Measurements from ENCODE around the gene TEAD4.

The TEAD4 gene

DNA sequence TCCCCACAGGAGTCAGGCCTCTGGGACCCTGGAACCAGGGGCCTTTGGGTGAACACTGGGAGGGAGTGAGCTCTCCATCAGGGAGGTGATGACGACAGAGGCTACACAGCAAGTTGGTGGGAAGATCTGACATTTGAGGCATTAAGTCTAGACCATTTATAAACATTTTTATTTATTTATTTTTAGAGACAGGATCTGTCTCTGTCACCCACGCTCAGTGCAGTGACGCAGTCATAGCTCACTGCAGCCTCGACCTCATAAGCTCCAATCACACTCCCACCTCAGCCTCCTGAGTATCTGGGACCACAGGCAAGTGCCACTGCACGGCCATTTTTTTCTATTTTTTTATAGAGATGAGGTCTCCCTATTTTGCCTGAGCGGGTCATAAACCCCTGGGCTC, 53.6 kb downstream of the TEAD4 start:
- H3K36me3 ChIP-seq (ENCODE audit: control insufficient read depth, insufficient read depth, low read length) = no peaks in the 10 kb centered on the region
- no peak for DNase-seq (ENCODE audit: extremely low read depth, insufficient read length)
- no peaks in the 10 kb centered on the region for H3K27me3 ChIP-seq (replicated peaks; ENCODE audit: control insufficient read depth, insufficient read depth, low read length)
- no peak overlapping the region for H3K4me3 ChIP-seq (replicated peaks; ENCODE audit: low read depth, low read length)
- TF ChIP-seq, protein P1, sequence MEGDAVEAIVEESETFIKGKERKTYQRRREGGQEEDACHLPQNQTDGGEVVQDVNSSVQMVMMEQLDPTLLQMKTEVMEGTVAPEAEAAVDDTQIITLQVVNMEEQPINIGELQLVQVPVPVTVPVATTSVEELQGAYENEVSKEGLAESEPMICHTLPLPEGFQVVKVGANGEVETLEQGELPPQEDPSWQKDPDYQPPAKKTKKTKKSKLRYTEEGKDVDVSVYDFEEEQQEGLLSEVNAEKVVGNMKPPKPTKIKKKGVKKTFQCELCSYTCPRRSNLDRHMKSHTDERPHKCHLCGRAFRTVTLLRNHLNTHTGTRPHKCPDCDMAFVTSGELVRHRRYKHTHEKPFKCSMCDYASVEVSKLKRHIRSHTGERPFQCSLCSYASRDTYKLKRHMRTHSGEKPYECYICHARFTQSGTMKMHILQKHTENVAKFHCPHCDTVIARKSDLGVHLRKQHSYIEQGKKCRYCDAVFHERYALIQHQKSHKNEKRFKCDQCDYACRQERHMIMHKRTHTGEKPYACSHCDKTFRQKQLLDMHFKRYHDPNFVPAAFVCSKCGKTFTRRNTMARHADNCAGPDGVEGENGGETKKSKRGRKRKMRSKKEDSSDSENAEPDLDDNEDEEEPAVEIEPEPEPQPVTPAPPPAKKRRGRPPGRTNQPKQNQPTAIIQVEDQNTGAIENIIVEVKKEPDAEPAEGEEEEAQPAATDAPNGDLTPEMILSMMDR (IDR thresholded peaks at IDR 0.05; ENCODE audit: insufficient read depth, low read length, poor library complexity, severe bottlenecking) = no peak

DNA sequence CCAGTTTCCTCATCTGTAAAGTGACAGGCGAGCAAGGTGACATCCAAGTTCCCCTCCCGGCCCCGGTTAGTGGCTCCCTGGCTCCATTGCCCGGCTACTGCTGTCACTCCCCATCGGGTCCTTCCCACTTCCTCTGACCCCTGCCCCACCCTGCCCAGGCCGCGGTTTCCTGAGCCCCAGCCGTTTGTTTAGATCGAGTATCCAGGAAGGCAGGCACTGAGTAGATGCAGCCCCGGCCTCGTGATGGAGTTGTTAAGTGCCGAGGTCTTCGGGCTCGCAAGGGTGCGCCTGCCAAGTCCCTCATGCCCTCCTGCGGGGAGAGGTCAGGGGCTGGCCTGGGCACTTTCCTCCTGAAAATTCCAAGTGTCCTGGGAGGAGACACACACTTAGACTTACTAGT, 55.4 kb downstream of the TEAD4 start:
- TF ChIP-seq, protein P1 (IDR thresholded peaks at IDR 0.05; ENCODE audit: insufficient read depth, low read length, poor library complexity, severe bottlenecking) = no peak
- DNase-seq (ENCODE audit: extremely low read depth, insufficient read length) = no peak
- H3K36me3 ChIP-seq (ENCODE audit: control insufficient read depth, insufficient read depth, low read length) = no peaks in the 10 kb centered on the region
- H3K4me3 ChIP-seq (replicated peaks; ENCODE audit: low read depth, low read length) = no peak overlapping the region
- H3K27me3 ChIP-seq (replicated peaks; ENCODE audit: control insufficient read depth, insufficient read depth, low read length) = no peaks in the 10 kb centered on the region

DNA sequence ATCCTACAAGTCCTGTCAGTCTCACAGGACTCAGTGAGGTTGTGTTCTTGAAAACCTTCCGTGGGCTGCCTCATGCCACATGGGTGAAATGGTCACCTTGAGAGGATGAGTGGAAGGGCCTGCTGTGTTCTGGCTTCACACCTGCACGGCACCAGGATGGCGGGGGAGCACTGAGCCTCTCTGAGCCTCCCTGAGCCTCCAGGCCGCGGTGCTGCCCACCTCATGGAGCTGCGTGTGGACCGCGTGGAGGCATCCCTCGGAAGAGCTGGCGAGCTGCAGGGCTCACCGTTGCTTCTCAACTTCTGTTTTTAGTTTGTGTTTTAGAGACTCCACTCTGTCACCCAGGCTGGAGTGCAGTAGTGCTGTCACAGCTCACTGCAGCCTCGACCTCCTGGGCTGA, 56.2 kb downstream of the TEAD4 start:
- Histone ChIP-seq H3K27me3 (replicated peaks; ENCODE audit: control insufficient read depth, insufficient read depth, low read length) (no peaks in the 10 kb centered on the region), H3K36me3 (ENCODE audit: control insufficient read depth, insufficient read depth, low read length) (no peaks in the 10 kb centered on the region), H3K4me3 (replicated peaks; ENCODE audit: low read depth, low read length) (no peak overlapping the region)
- DNase-seq (ENCODE audit: extremely low read depth, insufficient read length) = no peak
- TF ChIP-seq, protein P1 (IDR thresholded peaks at IDR 0.05; ENCODE audit: insufficient read depth, low read length, poor library complexity, severe bottlenecking) = no peak

DNA sequence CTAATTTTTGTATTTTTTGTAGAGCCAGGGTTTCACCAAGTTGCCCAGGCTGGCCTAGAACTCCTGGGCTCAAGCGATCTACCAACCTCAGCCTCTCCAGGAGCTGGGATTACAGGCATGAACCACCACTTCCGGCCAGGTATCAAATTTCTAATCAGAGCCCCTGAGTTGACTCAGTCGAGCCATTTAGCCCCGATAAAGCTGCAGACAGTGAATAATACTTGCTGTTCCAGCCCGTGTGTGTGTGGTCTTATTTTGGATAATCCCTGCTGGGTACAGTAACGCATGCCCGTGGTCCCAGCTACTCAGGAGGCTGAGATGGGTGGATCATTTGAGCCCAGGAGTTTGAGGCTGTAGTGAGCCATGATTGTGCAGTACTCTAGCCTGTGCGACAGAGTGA, 57.0 kb downstream of the TEAD4 start:
- Histone ChIP-seq H3K4me3 (replicated peaks; ENCODE audit: low read depth, low read length) (no peak overlapping the region), H3K36me3 (ENCODE audit: control insufficient read depth, insufficient read depth, low read length) (no peaks in the 10 kb centered on the region), H3K27me3 (replicated peaks; ENCODE audit: control insufficient read depth, insufficient read depth, low read length) (no peaks in the 10 kb centered on the region)
- TF ChIP-seq, protein P1 (IDR thresholded peaks at IDR 0.05; ENCODE audit: insufficient read depth, low read length, poor library complexity, severe bottlenecking) = no peak
- no peak for DNase-seq (ENCODE audit: extremely low read depth, insufficient read length)

DNA sequence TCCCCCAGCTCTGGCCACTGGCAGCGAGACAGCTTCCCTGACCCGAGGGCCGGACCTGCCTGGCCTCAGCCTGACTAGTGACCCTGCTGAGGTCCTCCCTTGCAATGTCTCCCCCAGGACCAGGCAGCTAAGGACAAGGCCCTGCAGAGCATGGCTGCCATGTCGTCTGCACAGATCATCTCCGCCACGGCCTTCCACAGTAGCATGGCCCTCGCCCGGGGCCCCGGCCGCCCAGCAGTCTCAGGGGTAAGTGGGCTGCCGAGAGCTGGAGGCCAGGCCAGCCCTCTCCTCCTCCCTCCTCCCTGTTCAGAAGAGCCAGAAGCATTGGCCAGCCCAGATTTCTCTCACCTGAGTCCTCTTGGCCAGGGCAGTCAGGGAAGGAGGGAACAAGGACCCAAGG, 58.1 kb downstream of the TEAD4 start:
- TF ChIP-seq, protein P1 (IDR thresholded peaks at IDR 0.05; ENCODE audit: insufficient read depth, low read length, poor library complexity, severe bottlenecking) = no peak
- DNase-seq (ENCODE audit: extremely low read depth, insufficient read length) = no peak
- Histone ChIP-seq H3K4me3 (replicated peaks; ENCODE audit: low read depth, low read length) (no peak overlapping the region), H3K36me3 (ENCODE audit: control insufficient read depth, insufficient read depth, low read length) (no peaks in the 10 kb centered on the region), H3K27me3 (replicated peaks; ENCODE audit: control insufficient read depth, insufficient read depth, low read length) (no peaks in the 10 kb centered on the region)

DNA sequence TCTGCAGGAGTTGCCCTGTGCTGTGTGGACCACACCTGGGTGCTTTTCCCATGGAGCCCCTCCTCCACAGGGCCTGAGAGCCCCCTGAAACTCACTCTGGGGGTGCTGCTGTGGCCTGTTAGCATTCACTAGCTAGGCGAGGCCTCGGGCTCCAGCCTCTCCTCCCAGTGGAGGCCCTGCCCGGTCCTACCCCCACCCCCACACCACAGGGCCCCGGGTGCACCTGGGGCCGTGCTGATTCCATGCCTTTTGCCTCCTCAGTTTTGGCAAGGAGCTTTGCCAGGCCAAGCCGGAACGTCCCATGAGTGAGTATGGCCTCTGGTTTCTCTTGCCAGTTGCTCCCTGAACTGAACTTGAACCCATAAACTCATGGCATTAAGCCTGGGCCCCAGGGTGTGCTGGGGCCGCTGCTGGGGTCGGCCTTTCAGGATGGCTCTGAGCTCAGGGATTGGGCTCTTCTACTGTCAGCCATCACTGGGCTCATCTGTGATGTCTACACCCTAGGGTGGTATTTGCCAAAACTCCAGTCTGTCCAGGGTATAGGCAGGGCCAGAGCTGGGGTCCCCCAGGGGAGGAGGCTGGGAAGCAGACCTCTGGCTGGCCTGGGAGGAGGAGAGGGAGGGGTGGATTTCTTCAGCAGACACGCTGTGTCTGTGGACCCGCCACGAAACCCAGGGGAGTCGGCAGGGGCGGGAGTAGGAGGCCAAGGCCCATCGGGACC, 59.2 kb downstream of the TEAD4 start:
- H3K27me3 ChIP-seq (replicated peaks; ENCODE audit: control insufficient read depth, insufficient read depth, low read length) = no peaks in the 10 kb centered on the region
- DNase-seq (ENCODE audit: extremely low read depth, insufficient read length) = no peak
- H3K36me3 ChIP-seq (ENCODE audit: control insufficient read depth, insufficient read depth, low read length) = no peaks in the 10 kb centered on the region
- TF ChIP-seq, protein P1 (IDR thresholded peaks at IDR 0.05; ENCODE audit: insufficient read depth, low read length, poor library complexity, severe bottlenecking) = no peak
- H3K4me3 ChIP-seq (replicated peaks; ENCODE audit: low read depth, low read length) = no peak overlapping the region

All from GM06990 (cell line).